SK-N-SH (cell line): ENCODE results near the gene PLAC8. TPM values are rescaled to one million over a fixed set of nuclear protein-coding genes. Genes with fewer than 3 reads are reported as not detected.
"Not testable (repeated sequence)": the region's sequence is repeated elsewhere in the genome, so short reads cannot be mapped to it uniquely, and the experiment has no call there.

Experiments used
- CTCF ChIA-PET: fragments of 300-600, 350-600 bp; formaldehyde crosslinking; extraction: SDS; loops from one replicate; lab custom pipeline; 2021; lab: Yijun Ruan, JAX
- POLR2A ChIA-PET: fragments of 350-600 bp; sonication (Branson Sonifier 250); formaldehyde crosslinking; extraction: SDS; loops from one replicate; lab custom pipeline; 2020; ENCODE audit warnings: antibody characterized with exemption, inconsistent platforms; lab: Yijun Ruan, JAX
- DNase-seq: peaks from one replicate; pipeline ENCODE4 v3.0.0; 2012
- H2AFZ ChIP-seq: fragments of 200-600 bp; sonication (generic); 2 replicates; pipeline ENCODE4 v1.8.1; 2016; ENCODE audit warnings: antibody characterized with exemption, mild to moderate bottlenecking, low read depth
- H3F3A ChIP-seq: fragments of 200-600 bp; sonication (generic); replicated peaks from 2 replicates; pipeline ENCODE3; 2016; ENCODE audit warnings: antibody characterized with exemption, mild to moderate bottlenecking; ENCODE audit not compliant: insufficient read depth
- H3K27ac ChIP-seq, 2 experiments: fragments of 200-500 bp in 1 of 2; fragments of 200-600 bp in 1 of 2; sonication (Bioruptor generic) in 1 of 2; sonication (generic), shearing (Covaris generic) in 1 of 2; 2 replicates each; pipeline versions ENCODE4 v1.5.1 to v1.6.1; 2014 to 2016; ENCODE audit warnings: low read depth in 2 of 2, inconsistent platforms in 1 of 2, low read length in 1 of 2, mild to moderate bottlenecking in 1 of 2, mixed read lengths in 1 of 2
- H3K27me3 ChIP-seq: fragments of 200-600 bp; sonication (generic), shearing (Covaris generic); 2 replicates; pipeline ENCODE4 v1.6.1; 2016; ENCODE audit warnings: mixed run types; ENCODE audit not compliant: insufficient read depth
- H3K36me3 ChIP-seq, 2 experiments: fragments of 200-500 bp in 1 of 2; fragments of 200-600 bp in 1 of 2; sonication (Bioruptor generic) in 1 of 2; sonication (generic) in 1 of 2; replicated peaks in 1 of 2; 2 replicates each; pipeline versions ENCODE3 to v1.5.1; 2014 to 2016; ENCODE audit warnings: low read length in 1 of 2, mild to moderate bottlenecking in 1 of 2; ENCODE audit not compliant: insufficient read depth in 2 of 2, control insufficient read depth in 1 of 2
- H3K4me1 ChIP-seq, 2 experiments: fragments of 200-500 bp in 1 of 2; fragments of 200-600 bp in 1 of 2; sonication (Bioruptor generic) in 1 of 2; sonication (generic), shearing (Covaris generic) in 1 of 2; 2 replicates each; pipeline versions ENCODE4 v1.5.1 to v1.6.1; 2014 to 2016; ENCODE audit warnings: low read depth in 1 of 2, low read length in 1 of 2, mixed run types in 1 of 2; ENCODE audit not compliant: insufficient read depth in 2 of 2, control insufficient read depth in 1 of 2
- H3K4me2 ChIP-seq: fragments of 200-600 bp; sonication (generic), shearing (Covaris generic); 2 replicates; pipeline ENCODE4 v1.6.1; 2017; ENCODE audit warnings: mixed run types
- H3K4me3 ChIP-seq, 2 experiments: fragments of 200-500 bp in 1 of 2; fragments of 200-600 bp in 1 of 2; sonication (Bioruptor generic) in 1 of 2; sonication (generic), shearing (Covaris generic) in 1 of 2; 2 replicates each; pipeline versions ENCODE4 v1.5.1 to v1.8.1; 2014 to 2016; ENCODE audit warnings: low read depth in 2 of 2, inconsistent platforms in 1 of 2, low read length in 1 of 2, mild to moderate bottlenecking in 1 of 2, mixed read lengths in 1 of 2, moderate library complexity in 1 of 2
- H3K79me2 ChIP-seq: fragments of 200-600 bp; sonication (generic); 2 replicates; pipeline ENCODE4 v1.8.1; 2017; ENCODE audit warnings: mild to moderate bottlenecking; ENCODE audit not compliant: insufficient read depth
- H3K9ac ChIP-seq: fragments of 200-600 bp; sonication (generic); 2 replicates; pipeline ENCODE4 v1.6.1; 2017; ENCODE audit warnings: mixed run types
- H3K9me2 ChIP-seq: fragments of 200-600 bp; sonication (generic); 2 replicates; pipeline ENCODE4 v1.6.1; 2017; ENCODE audit warnings: mixed run types
- H3K9me3 ChIP-seq: fragments of 200-600 bp; sonication (generic); 2 replicates; pipeline ENCODE4 v1.6.1; 2017; ENCODE audit warnings: mixed run types, mild to moderate bottlenecking, moderate library complexity
- H4K20me1 ChIP-seq: fragments of 200-600 bp; sonication (generic); 2 replicates; pipeline ENCODE4 v1.6.1; 2017; ENCODE audit warnings: mild to moderate bottlenecking, mixed run types; ENCODE audit not compliant: insufficient read depth
- EZH2phosphoT487 ChIP-seq: fragments of 200-600 bp; sonication (generic); IDR thresholded peaks from 2 replicates; pipeline ENCODE4 v1.6.1; 2017; ENCODE audit warnings: low read depth, mixed run types, mild to moderate bottlenecking, antibody characterized with exemption, moderate library complexity, borderline replicate concordance
- FOXM1 ChIP-seq: IDR thresholded peaks from 2 replicates; pipeline ENCODE4 v1.4.0; 2012; ENCODE audit warnings: low read depth, mild to moderate bottlenecking
- GABPA ChIP-seq: IDR thresholded peaks from 2 replicates; pipeline ENCODE4 v1.4.0; 2012; ENCODE audit warnings: low read depth, mild to moderate bottlenecking
- JUND ChIP-seq: IDR thresholded peaks from 2 replicates; pipeline ENCODE4 v1.4.0; 2012
- NFIC ChIP-seq: IDR thresholded peaks from 2 replicates; pipeline ENCODE4 v1.4.0; 2012; ENCODE audit warnings: borderline replicate concordance
- RAD21 ChIP-seq: IDR thresholded peaks from 2 replicates; pipeline ENCODE4 v1.6.1; 2012; ENCODE audit warnings: mild to moderate bottlenecking, low read length
- RXRA ChIP-seq: IDR thresholded peaks from 2 replicates; pipeline ENCODE4 v1.4.0; 2012; ENCODE audit warnings: low read depth, mild to moderate bottlenecking, borderline replicate concordance
- SIN3A ChIP-seq: IDR thresholded peaks from 2 replicates; pipeline ENCODE4 v1.6.1; 2012; ENCODE audit warnings: low read depth, mild to moderate bottlenecking, low read length, moderate library complexity, borderline replicate concordance
- SMC3 ChIP-seq: IDR thresholded peaks from 2 replicates; pipeline ENCODE4 v1.6.1; 2012; ENCODE audit warnings: low read depth, low read length, improper control_type of control experiment
- TCF12 ChIP-seq: IDR thresholded peaks from 2 replicates; pipeline ENCODE4 v1.4.0; 2012
- TEAD4 ChIP-seq: IDR thresholded peaks from 2 replicates; pipeline ENCODE4 v1.4.0; 2012; ENCODE audit warnings: mild to moderate bottlenecking, borderline replicate concordance; ENCODE audit not compliant: insufficient read depth
- YY1 ChIP-seq: IDR thresholded peaks from 2 replicates; pipeline ENCODE4 v1.4.0; 2012; ENCODE audit warnings: low read depth, mild to moderate bottlenecking
- WGBS: methylation state at CpG from one replicate; pipeline ENCODE4 v1.1.6; 2017; ENCODE audit warnings: low lambda C conversion rate; 5-methylcytosine and 5-hydroxymethylcytosine counted together
- polyA plus RNA-seq, 3 experiments: library from polyadenylated mRNA; depleted of rRNA; stranded (reverse); fragments of >200 nt; gene quantifications; 2 replicates each; pipeline ENCODE4 v1.2.3, GENCODE V29; 2012
- TF ChIP-seq, protein P1 (sequence below): fragments of 200-600 bp; sonication (generic); IDR thresholded peaks from 2 replicates; pipeline ENCODE4 v1.6.1; 2017; ENCODE audit warnings: antibody characterized with exemption, mild to moderate bottlenecking, moderate library complexity

The PLAC8 gene
- polyA plus RNA-seq, 1 of the 3 experiments (the other 2 are of a cell fraction): 11.3 TPM

GRCh38 chr4:83054928-83055327, 59.6 kb downstream of the PLAC8 start:
- ChIA-PET CTCF (interaction anchor here (0.6 to 1.0 kb wide), 4 partner anchors 9 to 227 kb away, joined by 3 to 5 read pairs (median 4); no protein-coding TSS in a partner anchor), POLR2A (no interaction called here)
- Histone ChIP-seq H3K4me2 (no peak overlapping the region), H3K27ac (no peak overlapping the region), H3K36me3 (peaks cover 26 to 29% of the 10 kb centered on the region in 2 experiments), H3K9me2 (no peaks in the 10 kb centered on the region), H3K27me3 (no peaks in the 10 kb centered on the region), H3F3A (no peaks in the 10 kb centered on the region)
- no peak for TF ChIP-seq GABPA
- no peak for TF ChIP-seq RXRA
- TF ChIP-seq EZH2phosphoT487: no peak
- no peak for TF ChIP-seq TEAD4
- TF ChIP-seq, protein P1, sequence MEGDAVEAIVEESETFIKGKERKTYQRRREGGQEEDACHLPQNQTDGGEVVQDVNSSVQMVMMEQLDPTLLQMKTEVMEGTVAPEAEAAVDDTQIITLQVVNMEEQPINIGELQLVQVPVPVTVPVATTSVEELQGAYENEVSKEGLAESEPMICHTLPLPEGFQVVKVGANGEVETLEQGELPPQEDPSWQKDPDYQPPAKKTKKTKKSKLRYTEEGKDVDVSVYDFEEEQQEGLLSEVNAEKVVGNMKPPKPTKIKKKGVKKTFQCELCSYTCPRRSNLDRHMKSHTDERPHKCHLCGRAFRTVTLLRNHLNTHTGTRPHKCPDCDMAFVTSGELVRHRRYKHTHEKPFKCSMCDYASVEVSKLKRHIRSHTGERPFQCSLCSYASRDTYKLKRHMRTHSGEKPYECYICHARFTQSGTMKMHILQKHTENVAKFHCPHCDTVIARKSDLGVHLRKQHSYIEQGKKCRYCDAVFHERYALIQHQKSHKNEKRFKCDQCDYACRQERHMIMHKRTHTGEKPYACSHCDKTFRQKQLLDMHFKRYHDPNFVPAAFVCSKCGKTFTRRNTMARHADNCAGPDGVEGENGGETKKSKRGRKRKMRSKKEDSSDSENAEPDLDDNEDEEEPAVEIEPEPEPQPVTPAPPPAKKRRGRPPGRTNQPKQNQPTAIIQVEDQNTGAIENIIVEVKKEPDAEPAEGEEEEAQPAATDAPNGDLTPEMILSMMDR: peak; percentile 66
- no peak for TF ChIP-seq FOXM1
- TF ChIP-seq TCF12: no peak
- no peak for TF ChIP-seq NFIC
- TF ChIP-seq RAD21: peak; percentile 45
- TF ChIP-seq SIN3A: no peak
- TF ChIP-seq SMC3: 0 out of 2 replicates have a peak, but pooled peaks have one; percentile 28
- TF ChIP-seq JUND: no peak
- TF ChIP-seq YY1: no peak
- TF ChIP-seq, all 33 proteins: peak for 3
- no peaks in the 10 kb centered on the region for H4K20me1 ChIP-seq
- no peaks in the 10 kb centered on the region for H3K4me1 ChIP-seq
- H3K4me3 ChIP-seq: no peak overlapping the region
- no peaks in the 10 kb centered on the region for H3K9me3 ChIP-seq
- no peak overlapping the region for H3K9ac ChIP-seq
- DNase-seq: peak; percentile 10
- H2AFZ ChIP-seq: no peak overlapping the region
- no peaks in the 10 kb centered on the region; the same call in 1 of the 2 replicates for H3K79me2 ChIP-seq

DNA sequence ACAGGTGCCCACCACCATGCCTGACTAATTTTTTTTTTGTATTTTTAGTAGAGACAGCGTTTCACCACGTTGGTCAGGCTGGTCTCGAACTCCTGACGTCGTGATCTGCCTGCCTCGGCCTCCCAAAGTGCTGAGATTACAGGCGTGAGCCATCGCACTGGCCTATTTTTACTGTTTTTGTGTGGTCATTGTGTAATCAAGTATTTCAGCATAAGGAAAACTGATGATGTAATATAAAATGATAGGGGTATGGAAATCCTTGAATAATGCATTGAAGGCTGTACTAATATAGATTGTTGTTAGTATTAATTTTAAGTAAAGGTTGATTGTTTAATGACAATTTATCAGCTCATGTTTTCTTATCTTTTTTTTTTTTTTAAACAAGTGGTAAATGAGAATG, 65.7 kb downstream of the PLAC8 start:
- H3K4me3 ChIP-seq, H3K9me3 ChIP-seq, H4K20me1 ChIP-seq, H3K9ac ChIP-seq, H3K4me1 ChIP-seq, H3K4me2 ChIP-seq, H3K27me3 ChIP-seq, POLR2A ChIA-PET, H2AFZ ChIP-seq, H3K9me2 ChIP-seq, DNase-seq, H3K27ac ChIP-seq: not testable (repeated sequence)
- Histone ChIP-seq H3K79me2 (peaks cover 34% of the 10 kb centered on the region), H3K36me3 (peaks cover 10 to 22% of the 10 kb centered on the region in 2 experiments), H3F3A (peaks cover 11% of the 10 kb centered on the region)
- CTCF ChIA-PET: interaction anchor here (1.5 to 1.6 kb wide), 2 partner anchors 14 to 233 kb away, joined by 3 to 4 read pairs; partner anchors contain the start of gene COPS4
- 99% methylated on average over 8 of the region's 8 CpGs for WGBS
